Uterus (tissue), 4 donors: ENCODE measurements around the gene SPATA46. TPM values are rescaled to one million over a fixed set of nuclear protein-coding genes. Genes with fewer than 3 reads are reported as not detected.
"Not testable (repeated sequence)": the region's sequence is repeated elsewhere in the genome, so short reads cannot be mapped to it uniquely, and the experiment has no call there.

ENCODE experiments used
- DNase-seq, 2 donors: peaks; one replicate each; pipeline ENCODE4 v3.0.0-alpha.2; 2019 to 2020
- H3K27ac ChIP-seq, 2 donors: fragments of 200-600 bp; sonication (generic); 1 replicate in 1 of 2; 2 replicates in 1 of 2; pipeline ENCODE4 v1.5.1; 2016 to 2018
- H3K27me3 ChIP-seq, 2 donors: fragments of 200-600 bp; sonication (generic); one replicate each; pipeline ENCODE4 v1.5.1; 2018 to 2019; ENCODE audit warnings: control low read depth in 1 of 2
- H3K36me3 ChIP-seq, 2 donors: fragments of 200-600 bp; sonication (generic); one replicate each; pipeline ENCODE4 v1.5.1; 2019; ENCODE audit warnings: control low read depth in 1 of 2
- H3K4me1 ChIP-seq, 2 donors: fragments of 200-600 bp; sonication (generic); one replicate each; pipeline ENCODE4 v1.5.1; 2018 to 2019; ENCODE audit warnings: control low read depth in 1 of 2
- H3K4me3 ChIP-seq, 2 donors: fragments of 200-600 bp; sonication (generic); 1 replicate in 1 of 2; 2 replicates in 1 of 2; pipeline ENCODE4 v1.5.1; 2018 to 2019; ENCODE audit warnings: mild to moderate bottlenecking in 1 of 2
- H3K9me3 ChIP-seq, 2 donors: fragments of 200-600 bp; sonication (generic); one replicate each; pipeline ENCODE4 v1.5.1; 2019; ENCODE audit warnings: control low read depth in 1 of 2
- CTCF ChIP-seq, 4 experiments: fragments of 200-600 bp in 2 of 4; fragments of 450-650 bp in 2 of 4; sonication (generic) in 2 of 4; IDR thresholded peaks; one replicate each; pipeline ENCODE4 v1.5.1; 2016 to 2019; ENCODE audit warnings: antibody characterized with exemption in 4 of 4, mild to moderate bottlenecking in 2 of 4, moderate library complexity in 1 of 4
- POLR2A ChIP-seq, 2 donors: fragments of 450-650 bp; IDR thresholded peaks; one replicate each; pipeline ENCODE4 v1.6.1; 2016; ENCODE audit warnings: antibody characterized with exemption in 2 of 2, mild to moderate bottlenecking in 1 of 2, moderate library complexity in 1 of 2
- intact Hi-C: fragments of 100-400 bp; cut with DNase I; formaldehyde crosslinking; loops from one replicate; pipeline ENCODE4 v1.15.1; 2023; ENCODE audit warnings: low total_unique reads
- total RNA-seq, 4 donors: library from RNA; depleted of rRNA in 3 of 4; stranded (reverse); fragments of >200 nt in 3 of 4; gene quantifications; one replicate each; pipeline versions ENCODE4 v1.1.0 to v1.2.4, GENCODE V29; 2014 to 2023
- donor health status: DM: yes; HTN: yes; CAD: no.

The SPATA46 gene
- total RNA-seq, result not detected

- DNase-seq, result no peak
- Histone ChIP-seq H3K9me3 (no peaks in the 10 kb centered on the region), H3K36me3 (no peaks in the 10 kb centered on the region), H3K4me3 (no peak within 1 kb of the TSS), H3K27ac (no peak within 1 kb of the TSS), H3K27me3 (no peaks in the 10 kb centered on the region), H3K4me1 (no peaks in the 10 kb centered on the region)
- TF ChIP-seq POLR2A (IDR thresholded peaks at IDR 0.05), result no peak
- TF ChIP-seq CTCF (IDR thresholded peaks at IDR 0.05), result no peak
- intact Hi-C loops, result no loop called here
Measured at GRCh38 chr1:162376691-162377090, at the start of gene SPATA46. Gene SPATA46, minus strand, starts transcription at chr1:162376854. Its CDS starts 64 bp downstream, at chr1:162376790.

GRCh38 chr1:162422662-162423375, 46.2 kb upstream of the SPATA46 start:
- no peak overlapping the region for H3K27ac ChIP-seq
- DNase-seq, result no peak
- H3K36me3 ChIP-seq, result no peaks in the 10 kb centered on the region
- TF ChIP-seq POLR2A (IDR thresholded peaks at IDR 0.05), result no peak
- no peak for TF ChIP-seq CTCF (IDR thresholded peaks at IDR 0.05)
- H3K27me3 ChIP-seq, result no peaks in the 10 kb centered on the region
- no peaks in the 10 kb centered on the region for H3K4me1 ChIP-seq
- H3K4me3 ChIP-seq, result no peak overlapping the region
- intact Hi-C loops, result no loop called here
- no peaks in the 10 kb centered on the region for H3K9me3 ChIP-seq

GRCh38 chr1:162421258-162422164, 44.9 kb upstream of the SPATA46 start:
- intact Hi-C loops, result no loop called here
- H3K9me3 ChIP-seq, result no peaks in the 10 kb centered on the region

GRCh38 chr1:162420120-162420519, 43.5 kb upstream of the SPATA46 start:
- Histone ChIP-seq H3K27me3 (no peaks in the 10 kb centered on the region), H3K36me3 (no peaks in the 10 kb centered on the region), H3K4me3 (no peak overlapping the region), H3K4me1 (no peaks in the 10 kb centered on the region), H3K27ac (no peak overlapping the region), H3K9me3 (no peaks in the 10 kb centered on the region)
- no peak for DNase-seq
- TF ChIP-seq POLR2A (IDR thresholded peaks at IDR 0.05), result no peak
- no peak for TF ChIP-seq CTCF (IDR thresholded peaks at IDR 0.05)
- intact Hi-C loops, result no loop called here

More at GRCh38 chr1:162421258-162422164, 44.9 kb upstream of the SPATA46 start:
- Histone ChIP-seq H3K4me3 (no peak overlapping the region), H3K4me1 (no peaks in the 10 kb centered on the region), H3K36me3 (no peaks in the 10 kb centered on the region), H3K27me3 (no peaks in the 10 kb centered on the region), H3K27ac (no peak overlapping the region)
- no peak for TF ChIP-seq POLR2A (IDR thresholded peaks at IDR 0.05)
- no peak for TF ChIP-seq CTCF (IDR thresholded peaks at IDR 0.05)
- no peak for DNase-seq

GRCh38 chr1:162419450-162419931, 42.8 kb upstream of the SPATA46 start:
- H3K4me1 ChIP-seq, H3K9me3 ChIP-seq, H3K36me3 ChIP-seq, H3K27ac ChIP-seq, H3K27me3 ChIP-seq, intact Hi-C loops, DNase-seq, H3K4me3 ChIP-seq: not testable (repeated sequence)

- H3K27me3 ChIP-seq, H3K9me3 ChIP-seq, H3K4me3 ChIP-seq, DNase-seq, intact Hi-C loops, H3K4me1 ChIP-seq, H3K36me3 ChIP-seq, H3K27ac ChIP-seq: not testable (repeated sequence)
Measured at GRCh38 chr1:162418584-162418983, 41.9 kb upstream of the SPATA46 start.
